ENCODE data around the gene TMEM54.

The TMEM54 gene

DNA sequence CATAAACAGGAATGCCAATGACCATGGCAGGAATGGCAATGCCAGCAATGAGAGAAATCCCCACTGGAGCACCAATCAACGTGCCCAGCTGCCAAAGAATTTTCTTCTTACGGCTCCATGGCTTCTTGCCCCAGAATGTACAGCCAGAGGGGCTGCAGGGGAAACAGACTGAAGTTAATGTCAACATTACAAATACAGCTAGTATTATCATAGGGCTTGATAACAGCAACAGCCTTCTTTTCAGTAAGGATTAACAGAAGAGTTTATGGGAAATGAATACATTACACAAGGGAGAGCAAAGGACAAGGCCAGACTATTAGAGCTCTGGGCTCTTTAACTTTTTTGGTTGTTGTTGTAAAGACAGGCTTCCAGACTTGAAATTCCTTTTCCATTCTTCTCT is 45.2 kb upstream of the TMEM54 start:
- TF ChIP-seq POLR2A (IDR thresholded peaks at IDR 0.05; ENCODE audit: extremely low read depth, insufficient read length) (no peak), MYC (IDR thresholded peaks at IDR 0.05; ENCODE audit: low read depth, low read length) (no peak)
- TF ChIP-seq, protein P1, sequence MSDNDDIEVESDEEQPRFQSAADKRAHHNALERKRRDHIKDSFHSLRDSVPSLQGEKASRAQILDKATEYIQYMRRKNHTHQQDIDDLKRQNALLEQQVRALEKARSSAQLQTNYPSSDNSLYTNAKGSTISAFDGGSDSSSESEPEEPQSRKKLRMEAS (IDR thresholded peaks at IDR 0.05; ENCODE audit: low read depth, low read length) = no peak
- TF ChIP-seq, protein P2, sequence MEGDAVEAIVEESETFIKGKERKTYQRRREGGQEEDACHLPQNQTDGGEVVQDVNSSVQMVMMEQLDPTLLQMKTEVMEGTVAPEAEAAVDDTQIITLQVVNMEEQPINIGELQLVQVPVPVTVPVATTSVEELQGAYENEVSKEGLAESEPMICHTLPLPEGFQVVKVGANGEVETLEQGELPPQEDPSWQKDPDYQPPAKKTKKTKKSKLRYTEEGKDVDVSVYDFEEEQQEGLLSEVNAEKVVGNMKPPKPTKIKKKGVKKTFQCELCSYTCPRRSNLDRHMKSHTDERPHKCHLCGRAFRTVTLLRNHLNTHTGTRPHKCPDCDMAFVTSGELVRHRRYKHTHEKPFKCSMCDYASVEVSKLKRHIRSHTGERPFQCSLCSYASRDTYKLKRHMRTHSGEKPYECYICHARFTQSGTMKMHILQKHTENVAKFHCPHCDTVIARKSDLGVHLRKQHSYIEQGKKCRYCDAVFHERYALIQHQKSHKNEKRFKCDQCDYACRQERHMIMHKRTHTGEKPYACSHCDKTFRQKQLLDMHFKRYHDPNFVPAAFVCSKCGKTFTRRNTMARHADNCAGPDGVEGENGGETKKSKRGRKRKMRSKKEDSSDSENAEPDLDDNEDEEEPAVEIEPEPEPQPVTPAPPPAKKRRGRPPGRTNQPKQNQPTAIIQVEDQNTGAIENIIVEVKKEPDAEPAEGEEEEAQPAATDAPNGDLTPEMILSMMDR (IDR thresholded peaks at IDR 0.05; ENCODE audit: low read depth, low read length) = no peak
- no peak for DNase-seq (ENCODE audit: low read depth)
- H3K4me3 ChIP-seq (ENCODE audit: low read depth, low read length) = no peak overlapping the region

GRCh38 chr1:32944180-32944579 is 43.0 kb upstream of the TMEM54 start:
- no peak overlapping the region for H3K4me3 ChIP-seq (ENCODE audit: low read depth, low read length)
- TF ChIP-seq, protein P2 (IDR thresholded peaks at IDR 0.05; ENCODE audit: low read depth, low read length) = no peak
- TF ChIP-seq, protein P1 (IDR thresholded peaks at IDR 0.05; ENCODE audit: low read depth, low read length) = no peak
- no peak for DNase-seq (ENCODE audit: low read depth)

DNA sequence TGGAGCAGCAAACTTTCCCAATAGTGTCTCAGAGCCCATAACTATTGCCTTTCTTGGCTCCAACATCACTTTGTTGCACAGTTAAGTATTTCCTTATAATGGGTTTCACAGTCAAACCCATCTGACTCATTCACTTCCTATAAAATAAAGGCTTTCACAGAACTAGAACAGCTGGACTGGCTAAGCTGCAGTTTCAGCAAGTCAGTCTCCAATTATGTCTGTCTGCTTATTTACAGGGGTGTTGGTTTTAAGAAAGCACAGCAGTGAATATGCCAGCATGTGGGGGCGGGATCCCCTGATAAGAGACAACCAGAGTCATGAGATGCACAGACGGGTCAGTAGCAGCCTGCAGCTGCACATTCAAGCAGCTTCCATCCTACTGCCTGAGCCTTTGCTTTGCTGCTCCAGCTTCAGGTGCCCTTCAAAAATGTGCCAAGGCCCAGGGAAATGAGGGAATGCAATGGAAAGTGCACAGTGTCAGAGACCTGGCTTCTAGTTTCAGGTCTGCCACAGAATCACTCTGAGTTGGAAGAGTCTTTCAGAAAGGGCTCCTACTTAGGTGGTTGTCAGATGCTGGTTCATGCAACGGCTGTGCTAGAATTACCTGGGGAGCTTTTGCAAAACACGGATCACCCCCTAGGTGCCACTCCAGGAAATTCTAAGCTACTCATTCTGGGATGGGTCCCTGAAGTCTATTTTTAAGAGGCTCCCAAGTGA is 38.6 kb upstream of the TMEM54 start:
- H3K4me3 ChIP-seq (ENCODE audit: low read depth, low read length) = no peak overlapping the region
- DNase-seq (ENCODE audit: low read depth) = peak; percentile 81
- TF ChIP-seq POLR2A (IDR thresholded peaks at IDR 0.05; ENCODE audit: extremely low read depth, insufficient read length) (no peak), MYC (IDR thresholded peaks at IDR 0.05; ENCODE audit: low read depth, low read length) (no peak)
- TF ChIP-seq, protein P2 (IDR thresholded peaks at IDR 0.05; ENCODE audit: low read depth, low read length) = no peak
- TF ChIP-seq, protein P1 (IDR thresholded peaks at IDR 0.05; ENCODE audit: low read depth, low read length) = peak; percentile 27; the same call in 1 of the 2 replicates

- DNase-seq (ENCODE audit: low read depth) = no peak
- TF ChIP-seq POLR2A (IDR thresholded peaks at IDR 0.05; ENCODE audit: extremely low read depth, insufficient read length) (no peak), MYC (IDR thresholded peaks at IDR 0.05; ENCODE audit: low read depth, low read length) (no peak)
- TF ChIP-seq, protein P1 (IDR thresholded peaks at IDR 0.05; ENCODE audit: low read depth, low read length) = no peak
- TF ChIP-seq, protein P2 (IDR thresholded peaks at IDR 0.05; ENCODE audit: low read depth, low read length) = no peak
- H3K4me3 ChIP-seq (ENCODE audit: low read depth, low read length) = no peak overlapping the region
Observed at GRCh38 chr1:32937061-32937460, 35.9 kb upstream of the TMEM54 start.

- no peak overlapping the region for H3K4me3 ChIP-seq (ENCODE audit: low read depth, low read length)
- TF ChIP-seq, protein P1 (IDR thresholded peaks at IDR 0.05; ENCODE audit: low read depth, low read length) = no peak
- TF ChIP-seq, protein P2 (IDR thresholded peaks at IDR 0.05; ENCODE audit: low read depth, low read length) = no peak
- TF ChIP-seq POLR2A (IDR thresholded peaks at IDR 0.05; ENCODE audit: extremely low read depth, insufficient read length) = no peak
- no peak for TF ChIP-seq MYC (IDR thresholded peaks at IDR 0.05; ENCODE audit: low read depth, low read length)
- no peak for DNase-seq (ENCODE audit: low read depth)
Observed at GRCh38 chr1:32934535-32934934, 33.3 kb upstream of the TMEM54 start.

All from NB4 (cell line).